AG04450 (cell line): ENCODE results near the gene TUT1. TPM values are rescaled to one million over a fixed set of nuclear protein-coding genes. Genes with fewer than 3 reads are reported as not detected.

Source experiments
- CTCF ChIA-PET: fragments of 300-600, 350-600 bp; formaldehyde crosslinking; extraction: SDS; loops from one replicate; lab custom pipeline; 2022; ENCODE audit warnings: antibody characterized with exemption, inconsistent platforms; lab: Charles Lee
- POLR2A ChIA-PET: fragments of 350-600 bp; formaldehyde crosslinking; extraction: SDS; loops from one replicate; lab custom pipeline; 2021; ENCODE audit warnings: antibody characterized with exemption, inconsistent platforms; lab: Yijun Ruan, JAX
- DNase-seq: peaks from one replicate; pipeline ENCODE4 v3.0.0-alpha.2; 2011; ENCODE audit warnings: low read depth, low spot score
- H3K27ac ChIP-seq: one replicate; pipeline ENCODE4 v1.5.1; 2012; ENCODE audit warnings: low read depth, low read length, control low read depth
- H3K27me3 ChIP-seq: one replicate; pipeline ENCODE4 v1.6.0; 2012; ENCODE audit warnings: low read length; ENCODE audit not compliant: control insufficient read depth, insufficient read depth
- H3K4me3 ChIP-seq: 2 replicates; pipeline ENCODE4 v1.5.1; 2011; ENCODE audit warnings: mild to moderate bottlenecking, low read depth, low read length, control low read depth
- H3K9me3 ChIP-seq: 2 replicates; pipeline ENCODE4 v1.5.1; 2012; ENCODE audit warnings: low read length; ENCODE audit not compliant: control insufficient read depth, insufficient read depth
- polyA plus RNA-seq: library from polyadenylated mRNA; depleted of rRNA; stranded (reverse); fragments of >200 nt; gene quantifications from 2 replicates; pipeline ENCODE4 v1.2.3, GENCODE V29; 2011
- TF ChIP-seq, protein P1 (sequence below): IDR thresholded peaks from 2 replicates; pipeline ENCODE4 v1.5.1; 2011; ENCODE audit warnings: low read depth, low read length, control low read depth, inconsistent platforms

Gene TUT1
- polyA plus RNA-seq, 1 experiment: 7.8 TPM

DNA sequence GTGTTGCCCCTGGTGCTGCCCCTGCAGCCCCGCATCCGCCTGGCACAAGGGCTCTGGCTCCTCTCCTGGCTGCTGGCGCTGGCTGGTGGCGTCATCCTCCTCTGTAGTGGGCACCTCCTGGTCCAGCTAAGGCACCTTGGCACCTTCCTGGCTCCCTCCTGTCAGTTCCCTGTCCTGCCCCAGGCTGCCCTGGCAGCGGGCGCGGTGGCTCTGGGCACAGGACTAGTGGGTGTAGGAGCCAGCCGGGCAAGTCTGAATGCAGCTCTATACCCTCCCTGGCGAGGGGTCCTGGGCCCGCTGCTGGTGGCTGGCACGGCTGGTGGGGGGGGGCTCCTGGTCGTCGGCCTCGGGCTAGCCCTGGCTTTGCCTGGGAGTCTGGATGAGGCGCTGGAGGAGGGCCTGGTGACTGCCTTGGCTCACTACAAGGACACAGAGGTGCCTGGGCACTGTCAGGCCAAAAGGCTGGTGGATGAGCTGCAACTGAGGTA, 22.0 kb upstream of the TUT1 start:
- ChIA-PET POLR2A (interaction anchor here (0.8 to 1.0 kb wide), 2 partner anchors 8 to 52 kb away, joined by 4 to 5 read pairs; partner anchors contain the start of genes B3GAT3, C11orf98 and CSKMT), CTCF (interaction anchor here (0.6 kb wide), 1 partner anchor 158 kb away, joined by 3 read pairs; the partner anchor contains the start of gene TAF6L)
- Histone ChIP-seq H3K4me3 (no peak overlapping the region), H3K9me3 (no peaks in the 10 kb centered on the region; the same call in 1 of the 2 replicates), H3K27me3 (no peaks in the 10 kb centered on the region), H3K27ac (peak overlapping the region; percentile 61)
- TF ChIP-seq, protein P1, sequence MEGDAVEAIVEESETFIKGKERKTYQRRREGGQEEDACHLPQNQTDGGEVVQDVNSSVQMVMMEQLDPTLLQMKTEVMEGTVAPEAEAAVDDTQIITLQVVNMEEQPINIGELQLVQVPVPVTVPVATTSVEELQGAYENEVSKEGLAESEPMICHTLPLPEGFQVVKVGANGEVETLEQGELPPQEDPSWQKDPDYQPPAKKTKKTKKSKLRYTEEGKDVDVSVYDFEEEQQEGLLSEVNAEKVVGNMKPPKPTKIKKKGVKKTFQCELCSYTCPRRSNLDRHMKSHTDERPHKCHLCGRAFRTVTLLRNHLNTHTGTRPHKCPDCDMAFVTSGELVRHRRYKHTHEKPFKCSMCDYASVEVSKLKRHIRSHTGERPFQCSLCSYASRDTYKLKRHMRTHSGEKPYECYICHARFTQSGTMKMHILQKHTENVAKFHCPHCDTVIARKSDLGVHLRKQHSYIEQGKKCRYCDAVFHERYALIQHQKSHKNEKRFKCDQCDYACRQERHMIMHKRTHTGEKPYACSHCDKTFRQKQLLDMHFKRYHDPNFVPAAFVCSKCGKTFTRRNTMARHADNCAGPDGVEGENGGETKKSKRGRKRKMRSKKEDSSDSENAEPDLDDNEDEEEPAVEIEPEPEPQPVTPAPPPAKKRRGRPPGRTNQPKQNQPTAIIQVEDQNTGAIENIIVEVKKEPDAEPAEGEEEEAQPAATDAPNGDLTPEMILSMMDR: no peak
- no peak for DNase-seq

- H3K27me3 ChIP-seq: no peaks in the 10 kb centered on the region
- H3K4me3 ChIP-seq: peak within 1 kb of the TSS; percentile 79
- H3K9me3 ChIP-seq: no peaks in the 10 kb centered on the region; the same call in 1 of the 2 replicates
- H3K27ac ChIP-seq: peak within 1 kb of the TSS; percentile 65
- peak; percentile 37 for DNase-seq
- POLR2A ChIA-PET: interaction anchor here (0.8 to 1.6 kb wide), 9 partner anchors 9 to 229 kb away, joined by 3 to 9 read pairs (median 4); partner anchors contain the start of genes B3GAT3, C11orf98, CSKMT and INTS5
- CTCF ChIA-PET: interaction anchor here (0.6 to 1.8 kb wide), 16 partner anchors 9 to 241 kb away, joined by 3 to 14 read pairs (median 4); partner anchors contain the start of genes B3GAT3, C11orf98, CSKMT and MTA2
- TF ChIP-seq, protein P1: peak; percentile 71
These were observed 21.3 kb upstream of the TUT1 start, which contains the start of the genes EML3 and ROM1 for GRCh38 chr11:62612366-62613290. EML3 (minus strand) TSS chr11:62612775; CDS start chr11:62612457, 318 bp downstream. ROM1 (plus strand) TSS chr11:62613257; CDS start chr11:62613282, 25 bp downstream.

GRCh38 chr11:62611705-62612365, 20.5 kb upstream of the TUT1 start:
- H3K9me3 ChIP-seq: no peaks in the 10 kb centered on the region; the same call in 1 of the 2 replicates
- TF ChIP-seq, protein P1: no peak
- H3K4me3 ChIP-seq: peak overlapping the region; percentile 79
- ChIA-PET CTCF (interaction anchor here (0.6 to 1.8 kb wide), 17 partner anchors 8 to 242 kb away, joined by 3 to 14 read pairs (median 4); partner anchors contain the start of genes B3GAT3, C11orf98, CSKMT and MTA2), POLR2A (interaction anchor here (0.6 to 1.6 kb wide), 10 partner anchors 9 to 229 kb away, joined by 3 to 9 read pairs (median 3); partner anchors contain the start of genes B3GAT3, C11orf98, CSKMT and GANAB)
- DNase-seq: no peak
- H3K27ac ChIP-seq: peak overlapping the region; percentile 65
- H3K27me3 ChIP-seq: no peaks in the 10 kb centered on the region

DNA sequence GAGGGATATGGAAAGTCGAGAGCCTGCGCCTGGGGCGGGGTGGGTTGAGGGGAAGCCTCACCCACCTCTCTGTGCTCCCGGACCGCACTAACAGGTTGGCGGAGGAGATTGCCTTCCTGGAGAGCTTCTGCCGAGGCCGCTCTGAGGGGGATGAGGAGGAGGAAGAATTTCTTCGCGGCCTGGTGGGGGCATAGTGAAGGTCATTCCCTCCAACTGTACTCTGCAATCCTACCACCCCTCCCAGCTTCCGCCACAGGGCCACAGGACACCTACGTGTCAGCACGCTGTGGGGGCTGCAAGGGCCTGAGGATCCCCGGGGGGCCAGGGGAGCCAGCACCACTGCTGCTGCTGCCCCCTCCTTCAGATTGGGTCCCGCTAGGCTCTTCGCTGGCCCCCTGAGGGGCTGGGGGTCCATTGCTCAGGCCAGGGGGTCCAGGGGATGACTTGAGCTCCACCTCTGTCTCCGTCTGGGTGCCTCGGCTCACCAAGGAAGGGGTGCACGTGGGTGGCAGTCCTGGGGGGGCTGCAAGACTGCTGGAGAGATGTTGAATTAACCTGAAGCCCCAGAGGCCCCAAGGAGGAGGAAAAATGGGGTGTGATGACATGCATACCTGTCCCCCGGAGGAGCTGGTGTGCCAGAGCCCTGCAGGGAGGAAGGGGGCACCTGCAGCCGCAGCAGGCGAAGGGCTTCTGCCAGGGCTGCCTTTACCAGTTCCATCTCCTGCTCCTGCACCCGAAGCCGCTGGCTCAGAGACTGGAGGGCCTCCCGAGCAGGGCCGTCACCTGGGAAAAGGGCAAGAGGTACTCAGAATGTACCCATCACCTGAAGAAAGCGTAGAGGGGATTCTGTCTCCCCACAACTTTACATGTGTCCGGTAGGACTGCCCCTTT, 19.7 kb upstream of the TUT1 start:
- ChIA-PET CTCF (interaction anchor here (0.6 to 1.8 kb wide), 12 partner anchors 10 to 243 kb away, joined by 3 to 14 read pairs (median 5); partner anchors contain the start of genes B3GAT3, C11orf98, CSKMT and MTA2), POLR2A (interaction anchor here (0.6 to 1.6 kb wide), 9 partner anchors 8 to 143 kb away, joined by 3 to 9 read pairs (median 5); partner anchors contain the start of genes B3GAT3, C11orf98, CSKMT and GANAB)
- no peaks in the 10 kb centered on the region for H3K27me3 ChIP-seq
- DNase-seq: no peak
- H3K9me3 ChIP-seq: no peaks in the 10 kb centered on the region; the same call in 1 of the 2 replicates
- TF ChIP-seq, protein P1: no peak
- H3K4me3 ChIP-seq: peak overlapping the region; percentile 79
- peak overlapping the region; percentile 21 for H3K27ac ChIP-seq
